Umbilical cord (tissue), 2 donors: ENCODE measurements around the gene STX11. TPM values are rescaled to one million over a fixed set of nuclear protein-coding genes. Genes with fewer than 3 reads are reported as not detected.

Source experiments
- DNase-seq: peaks from one replicate; pipeline ENCODE4 v3.0.0-alpha.2; 2015; ENCODE audit warnings: low spot score
- total RNA-seq: library from RNA; depleted of rRNA; stranded (reverse); fragments of >200 nt; gene quantifications from one replicate; pipeline ENCODE4 v1.2.3, GENCODE V29; 2014; ENCODE audit warnings: low replicate concordance; ENCODE audit not compliant: insufficient read depth

STX11 gene
- total RNA-seq, 1 donor from 2014 or later: 17.8 TPM

DNA sequence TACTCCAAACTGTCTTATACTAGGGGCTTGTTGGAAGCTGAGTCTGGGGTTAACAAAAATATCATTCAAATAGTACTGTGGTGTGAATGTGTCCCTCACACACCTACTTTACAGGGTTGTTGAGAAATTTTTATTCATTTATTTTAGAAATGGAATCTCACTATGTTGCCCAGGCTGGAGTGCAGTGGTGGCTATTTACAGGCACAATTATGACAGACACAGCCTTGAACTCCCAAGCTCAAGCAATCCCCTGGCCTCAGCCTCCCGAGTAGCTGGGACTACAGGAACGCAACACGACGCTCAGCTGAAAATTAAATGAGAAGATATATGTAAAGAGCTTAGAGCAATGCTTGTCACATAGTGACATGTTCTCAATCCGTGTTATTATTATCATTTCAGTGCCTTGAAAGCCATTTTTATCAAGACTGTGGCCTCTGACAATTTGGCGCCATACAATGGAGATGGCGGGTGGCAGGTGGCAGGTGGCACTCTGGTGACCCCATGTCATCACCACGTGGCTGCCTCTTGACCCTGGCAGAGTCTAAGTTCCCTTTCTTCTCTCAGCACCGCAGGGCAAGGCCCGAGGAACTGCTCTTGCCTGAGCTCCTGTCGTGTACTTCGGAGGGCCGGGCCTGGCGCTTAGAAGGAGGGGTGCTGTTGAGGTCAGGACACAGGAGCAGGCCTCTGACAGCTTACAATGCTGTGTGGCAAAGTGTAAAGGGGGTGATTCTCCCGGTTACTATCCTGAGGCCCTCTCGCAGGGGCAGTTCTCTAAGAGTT, 64.5 kb downstream of the STX11 start:
- no peak for DNase-seq

- DNase-seq: peak; percentile 55
Measured at GRCh38 chr6:144215402-144215931, 65.2 kb downstream of the STX11 start.

DNA sequence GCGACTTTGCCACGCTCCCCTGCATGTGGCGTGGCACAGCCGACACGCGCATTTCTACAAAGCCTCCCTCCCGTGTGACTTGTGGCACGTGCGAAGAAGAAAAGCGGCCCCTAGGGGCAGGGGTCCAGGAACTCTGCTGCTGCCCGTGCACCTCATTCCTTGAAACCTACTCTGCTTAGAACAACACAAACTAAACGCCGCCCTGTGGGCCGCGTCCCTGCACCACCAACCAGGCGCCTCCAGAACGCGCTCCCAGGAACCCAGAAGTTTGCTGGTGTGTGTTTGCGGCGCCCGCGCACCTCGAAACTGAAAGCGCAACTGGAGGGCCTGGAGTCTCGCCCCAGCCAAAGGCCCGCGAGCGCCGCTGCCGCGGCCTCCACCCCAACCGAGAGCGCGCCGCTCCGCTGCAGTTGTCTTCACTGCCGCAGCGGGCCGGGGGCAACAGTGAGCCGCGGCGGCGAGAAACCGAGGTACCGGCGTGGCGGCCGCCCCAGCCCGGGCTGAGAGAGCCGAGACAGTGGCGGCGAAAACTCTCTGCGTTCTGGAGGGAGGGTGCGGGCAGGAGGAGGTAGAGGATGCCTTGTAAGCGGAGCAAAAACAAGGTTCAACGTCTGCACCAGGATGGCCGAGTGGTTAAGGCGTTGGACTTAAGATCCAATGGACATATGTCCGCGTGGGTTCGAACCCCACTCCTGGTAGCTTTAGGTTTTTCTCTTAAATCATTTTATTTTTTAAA, 65.8 kb downstream of the STX11 start:
- DNase-seq: peak; percentile 99

DNA sequence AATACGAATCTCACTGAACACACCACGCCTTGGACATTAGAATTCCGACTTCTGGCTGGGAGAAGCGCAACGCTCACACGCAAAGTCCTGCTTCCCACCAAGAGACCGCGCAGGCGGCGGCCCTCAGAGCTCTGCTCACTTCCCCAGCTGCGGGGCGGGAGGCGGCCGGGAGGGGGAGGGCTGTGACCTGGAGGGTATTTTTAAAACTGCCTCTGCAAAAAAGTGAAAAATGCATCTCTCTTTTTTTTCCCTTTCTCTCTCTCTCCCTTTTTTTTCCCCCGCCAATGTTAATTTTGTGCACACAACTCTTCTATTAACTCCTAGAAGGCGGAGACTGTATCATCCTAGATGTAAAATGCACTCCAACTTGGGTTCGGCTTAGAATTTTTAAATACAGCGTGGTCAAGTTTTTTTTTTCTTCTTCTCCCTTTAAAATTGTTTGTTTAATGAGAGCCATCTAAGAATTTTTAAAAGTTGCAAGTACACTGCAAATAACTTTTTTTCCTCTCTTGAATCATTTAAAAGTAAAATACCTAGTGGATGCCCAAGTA, 66.4 kb downstream of the STX11 start:
- DNase-seq: no peak

DNA sequence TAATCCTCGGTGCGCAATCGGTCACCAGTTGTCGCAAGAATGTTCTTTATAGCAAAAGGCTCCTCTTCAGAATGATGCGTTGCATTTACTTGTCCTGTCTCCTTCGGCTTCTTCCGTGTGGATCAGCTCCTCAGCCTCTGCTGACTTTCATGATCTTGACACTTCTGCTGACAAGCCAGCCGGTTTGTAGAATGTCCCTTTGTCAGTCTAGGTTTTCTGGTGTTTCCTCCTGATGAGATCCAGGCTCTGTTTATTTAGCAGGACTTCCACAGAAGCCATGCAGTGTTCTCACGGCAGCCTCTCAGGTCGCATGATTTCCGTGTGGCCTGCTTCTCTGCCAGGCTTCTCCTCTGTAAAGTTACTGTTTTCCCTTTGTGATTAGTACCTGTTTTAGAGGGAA, 66.9 kb downstream of the STX11 start:
- DNase-seq: peak; percentile 32

DNA sequence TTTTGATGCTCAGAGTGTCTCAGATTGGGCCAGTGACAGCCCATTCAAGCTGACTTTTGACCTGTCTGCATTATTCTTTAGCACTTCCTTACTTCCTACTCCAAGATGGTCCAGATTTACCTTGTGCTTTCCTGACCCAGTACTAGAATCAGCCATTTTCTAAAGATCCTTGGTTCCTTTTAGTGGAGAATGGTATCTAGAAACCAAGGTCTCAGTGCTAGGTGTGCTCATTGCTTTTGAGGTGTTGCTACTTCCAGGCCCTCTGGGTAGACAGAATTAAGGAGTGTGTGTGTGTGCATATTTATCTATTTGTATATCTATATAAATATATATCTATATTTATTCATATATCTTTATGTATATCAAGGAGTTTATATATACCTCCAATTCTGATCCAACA, 67.5 kb downstream of the STX11 start:
- DNase-seq: no peak

DNA sequence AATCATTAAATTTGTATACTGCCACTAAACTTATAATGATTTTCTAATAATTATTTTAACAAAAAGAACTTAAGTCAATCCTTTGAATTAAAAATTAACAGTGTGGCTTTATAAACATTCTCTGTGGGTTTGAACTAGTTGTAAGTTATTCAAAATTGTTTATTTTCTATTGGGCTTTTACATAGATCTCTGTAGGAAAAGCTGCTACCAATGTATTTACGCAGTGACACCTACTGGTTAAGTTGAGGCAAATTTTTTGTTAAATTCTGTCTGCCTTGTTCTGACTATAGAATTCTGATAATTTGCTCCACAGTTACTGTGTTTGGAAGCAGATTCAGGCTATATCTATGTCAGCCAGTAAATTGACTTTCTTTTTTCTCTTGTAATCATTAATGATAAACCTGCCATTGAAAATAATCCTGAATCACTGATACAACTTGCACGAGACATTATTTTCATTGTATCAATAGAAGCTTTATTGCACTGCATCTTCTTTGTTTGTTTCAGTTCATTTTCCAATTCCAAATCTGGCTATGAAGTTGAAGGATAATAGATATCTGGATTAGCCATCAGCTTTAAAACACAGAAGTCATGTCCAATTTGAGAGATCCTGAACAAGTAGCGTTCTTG, 68.9 kb downstream of the STX11 start:
- peak; percentile 61 for DNase-seq

DNA sequence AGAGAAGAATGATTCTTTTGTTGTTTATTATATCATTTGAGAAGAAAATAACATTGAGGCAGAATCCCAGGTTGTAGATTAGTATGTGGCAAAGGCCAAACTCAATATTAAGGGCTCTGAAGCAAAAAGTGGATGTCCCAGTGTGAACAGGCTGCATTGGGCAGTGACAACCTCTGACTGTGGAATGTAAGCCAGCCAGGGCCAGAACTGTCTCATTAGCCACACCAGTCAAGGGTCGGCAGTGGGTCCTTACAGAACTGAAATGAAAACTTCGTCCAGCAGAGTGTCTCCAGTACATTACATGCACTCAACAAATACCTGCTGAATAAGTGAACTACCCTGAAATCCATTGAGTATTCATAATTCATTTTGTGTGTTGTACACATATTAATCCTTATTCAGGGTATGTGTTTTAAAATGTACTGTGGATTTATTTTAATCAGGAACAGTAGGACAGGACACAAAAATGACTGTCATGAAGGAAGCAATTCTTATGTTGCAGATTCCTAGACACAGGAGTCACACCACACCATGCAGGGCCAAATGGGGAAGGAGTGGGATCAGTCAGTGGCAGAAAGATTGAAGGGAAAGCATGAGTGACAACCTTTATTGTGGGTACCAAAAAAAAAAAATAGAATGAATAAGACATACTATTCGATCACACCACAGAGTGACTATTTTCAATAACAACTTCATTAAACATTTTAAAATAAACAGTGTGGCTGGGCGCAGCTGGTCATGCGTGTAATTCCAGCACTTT, 69.9 kb downstream of the STX11 start:
- DNase-seq: no peak

DNA sequence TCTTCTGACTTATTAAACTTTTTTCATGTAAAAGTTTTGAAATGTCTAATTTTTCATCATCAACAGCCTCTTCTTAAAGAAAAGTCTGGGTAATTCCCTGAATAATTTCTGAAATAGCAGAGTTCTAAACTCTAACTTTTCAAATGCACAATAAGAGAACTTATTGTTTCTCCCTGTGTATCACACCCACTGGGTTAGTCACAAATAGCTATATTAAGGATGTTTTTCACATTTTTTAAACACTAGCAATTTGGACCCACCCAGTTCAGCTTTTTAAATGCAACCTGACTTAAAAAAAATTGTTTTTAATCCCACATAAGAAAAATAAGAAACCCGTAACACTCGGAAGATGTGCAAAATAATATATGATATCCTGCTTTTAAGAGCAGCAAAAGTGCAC, 73.4 kb downstream of the STX11 start:
- DNase-seq: no peak

DNA sequence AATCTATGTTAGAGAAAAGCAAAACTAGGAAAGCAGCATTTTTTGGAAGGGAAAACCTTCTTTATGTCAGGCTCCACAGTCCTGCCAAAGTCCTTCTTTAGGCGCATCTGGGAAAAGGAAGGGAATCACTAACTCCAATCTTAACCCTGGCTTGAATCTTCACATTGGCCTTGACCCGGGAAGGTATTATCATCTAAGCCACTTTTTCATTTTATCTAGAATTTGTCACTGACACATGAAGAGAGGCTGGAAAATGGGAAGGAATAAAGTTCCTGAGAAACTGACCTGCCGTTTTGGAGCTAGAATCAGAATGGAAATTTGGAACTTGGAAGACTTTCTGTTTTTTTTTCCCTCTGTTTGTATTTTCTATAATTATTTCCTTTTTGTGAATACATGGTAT, 81.4 kb downstream of the STX11 start:
- no peak for DNase-seq

GRCh38 chr6:144232176-144232831, 82.0 kb downstream of the STX11 start:
- DNase-seq: no peak

DNA sequence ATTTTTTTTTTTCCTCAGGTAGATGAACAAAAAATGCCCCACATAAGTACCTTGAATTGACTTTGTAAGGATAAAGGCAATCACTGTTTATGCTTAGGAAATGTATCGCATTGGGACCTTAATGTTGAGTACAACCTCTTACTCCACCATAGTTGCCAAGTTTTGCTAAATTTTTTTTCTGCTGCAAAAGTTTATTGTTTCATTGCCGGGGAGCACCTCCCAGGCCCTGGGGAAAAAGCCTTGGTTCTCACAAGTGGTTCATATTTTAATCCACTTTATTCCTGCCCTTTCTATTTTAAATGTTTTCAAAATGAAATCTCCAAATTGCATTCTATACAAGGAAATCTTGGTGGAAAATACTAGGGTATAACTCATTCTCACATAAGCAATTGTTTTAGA, 82.5 kb downstream of the STX11 start:
- DNase-seq: no peak

DNA sequence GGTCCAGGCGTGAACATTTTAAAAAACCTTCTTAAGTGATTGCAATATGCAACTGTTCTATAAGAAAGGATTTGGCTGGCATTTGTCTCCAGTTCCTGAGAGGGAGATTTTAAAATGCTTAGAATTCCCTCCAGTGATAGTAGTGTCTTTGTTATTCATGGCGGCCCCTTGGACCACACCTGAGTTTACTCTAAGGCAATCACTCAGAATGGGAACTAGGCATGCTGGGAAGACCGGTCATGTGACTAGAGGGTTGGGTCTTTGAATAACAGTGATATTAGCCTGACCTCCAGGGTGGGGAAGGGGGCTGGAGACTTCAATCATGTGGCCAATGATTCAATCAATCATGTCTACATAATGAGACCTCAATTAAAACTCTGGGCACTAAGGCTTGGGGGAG, 84.1 kb downstream of the STX11 start:
- no peak for DNase-seq

- no peak for DNase-seq
Measured at GRCh38 chr6:144234935-144235334, 84.6 kb downstream of the STX11 start.

Other genes starting within 250 kb of the STX11 start
- 127 TPM for gene PLAGL1, start 142.3 kb upstream of the STX11 start, total RNA-seq
- gene SF3B5, start 54.9 kb upstream of the STX11 start, total RNA-seq: 54.7 TPM
- gene UTRN, start 134.8 kb downstream of the STX11 start, total RNA-seq: 220 TPM